NT2/D1 (cell line): ENCODE measurements around the gene UBR1.

ENCODE experiments used
- YY1 ChIP-seq: IDR thresholded peaks from 2 replicates; pipeline ENCODE4 v1.6.1; 2011; ENCODE audit not compliant: insufficient read length, insufficient read depth
- ZNF274 ChIP-seq: IDR thresholded peaks from 2 replicates; pipeline ENCODE4 v1.6.1; 2011; ENCODE audit warnings: mild to moderate bottlenecking, low read depth, low read length

GRCh38 chr15:43151688-43152087 lies 45.9 kb upstream of the UBR1 start:
- TF ChIP-seq YY1 (no peak), ZNF274 (no peak)
